SIG-M5 treated with dmso at 0.1 percent for 504 hours (cell line): Measurements from ENCODE around the gene TPD52L2.
"Not testable (repeated sequence)": the region's sequence is repeated elsewhere in the genome, so short reads cannot be mapped to it uniquely, and the experiment has no call there.

Source experiments
- DNase-seq: peaks from one replicate; lab custom pipeline; 2025; ENCODE audit not compliant: unreplicated experiment; lab: John Stamatoyannopoulos, UW

Gene TPD52L2

DNA sequence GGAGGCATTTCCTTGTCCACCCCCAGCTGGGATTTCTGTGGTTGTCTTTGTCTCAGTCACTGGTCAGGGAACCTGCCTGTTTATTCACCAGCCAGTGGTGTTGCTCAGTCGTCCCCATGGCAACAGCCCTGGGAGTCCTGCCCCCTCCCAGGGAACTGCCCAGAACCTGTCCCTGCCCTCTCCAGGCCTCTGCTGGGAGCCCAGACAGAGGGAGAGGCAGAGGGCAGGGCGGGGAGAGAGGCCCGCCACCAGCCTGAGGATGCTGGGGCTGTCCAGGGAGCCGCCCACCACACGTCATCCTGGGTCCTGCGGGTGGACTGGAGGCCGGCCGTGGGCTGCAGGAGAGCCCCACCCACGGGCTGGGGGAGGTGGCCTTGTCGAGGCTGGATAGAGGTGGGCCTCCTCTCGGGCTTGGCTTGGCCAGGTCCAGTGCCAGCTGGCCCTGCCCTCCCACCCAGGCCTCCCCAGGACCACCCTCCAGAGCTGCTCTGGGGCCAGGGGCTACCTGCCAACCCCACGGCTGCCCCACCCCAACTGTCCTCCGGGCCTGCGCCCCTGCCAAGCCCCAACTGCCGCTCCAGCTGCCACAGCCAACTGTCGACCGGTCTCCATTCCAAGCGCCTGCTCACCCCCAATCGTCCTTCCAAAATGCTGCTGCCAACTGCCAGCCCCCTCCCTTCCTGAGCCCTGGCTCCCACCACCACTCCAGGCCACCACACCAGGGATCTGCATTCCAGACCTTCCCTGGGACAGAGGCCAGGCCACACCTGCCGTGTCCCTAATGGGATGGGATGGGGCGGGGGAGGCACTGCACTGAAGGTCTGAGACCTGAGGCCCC, 29.8 kb upstream of the TPD52L2 start:
- peak; percentile 82 for DNase-seq

DNA sequence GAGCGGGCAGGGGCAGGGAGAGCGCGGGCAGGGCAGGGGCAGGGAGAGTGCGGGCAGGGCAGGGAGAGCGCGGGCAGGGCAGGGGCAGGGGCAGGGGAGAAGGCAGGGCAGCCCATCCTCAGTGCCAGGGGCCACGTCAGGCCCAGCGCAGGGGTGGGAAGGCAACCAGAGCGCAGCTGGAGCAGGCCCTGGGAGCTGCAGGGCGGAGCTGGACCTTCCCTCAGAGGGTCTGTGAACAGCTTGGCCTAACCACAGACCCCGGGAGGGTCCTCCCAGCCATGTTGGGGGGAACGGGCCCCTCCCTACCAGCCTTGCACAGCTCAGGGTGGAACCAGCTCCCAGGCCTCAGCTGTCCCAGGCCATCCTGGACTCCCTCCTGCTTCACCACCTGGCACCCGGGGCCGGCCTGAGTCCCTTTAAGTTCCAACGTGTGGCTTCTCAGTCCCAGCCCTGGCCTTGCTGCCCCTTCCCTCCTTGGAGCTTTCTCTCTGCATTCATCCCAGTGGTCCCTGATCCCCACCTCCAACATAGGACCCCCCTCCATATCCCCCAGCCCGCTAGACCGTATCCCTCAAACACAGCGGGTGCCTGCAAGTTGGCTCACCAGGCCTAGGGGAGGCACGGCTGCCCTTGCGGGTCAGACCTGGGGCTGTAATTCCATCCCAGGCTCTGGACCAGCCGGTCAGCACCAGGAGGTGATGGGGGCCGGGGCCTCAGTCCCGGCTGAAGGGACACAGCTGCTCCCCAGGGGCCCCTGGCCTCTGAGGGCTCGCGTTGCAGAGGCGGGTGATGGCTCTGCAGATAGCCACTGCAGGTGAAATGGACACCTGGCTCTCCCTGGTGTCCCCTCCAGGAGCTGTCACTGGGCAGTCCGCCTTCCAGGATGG, 28.4 kb upstream of the TPD52L2 start:
- DNase-seq = no peak

DNA sequence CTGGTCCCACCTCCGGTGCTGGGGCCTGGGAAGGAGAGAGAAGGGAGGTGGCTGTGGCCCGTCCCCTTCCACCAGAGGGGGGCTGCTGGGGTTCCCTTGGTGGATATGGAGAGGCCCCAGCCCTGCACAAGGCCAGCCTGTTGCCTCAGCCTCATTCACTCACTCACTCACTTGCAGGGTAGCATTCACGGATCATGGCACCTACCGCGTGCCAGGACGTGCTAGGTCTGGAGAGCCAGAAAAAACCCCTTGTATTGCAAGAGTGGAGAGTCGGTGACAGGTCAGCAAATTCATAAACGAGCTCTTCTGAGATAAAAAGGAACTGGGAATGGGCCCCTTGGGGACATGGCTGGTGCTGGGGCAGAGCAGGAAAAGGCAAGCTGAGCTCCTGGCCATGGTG, 27.6 kb upstream of the TPD52L2 start:
- no peak for DNase-seq

DNA sequence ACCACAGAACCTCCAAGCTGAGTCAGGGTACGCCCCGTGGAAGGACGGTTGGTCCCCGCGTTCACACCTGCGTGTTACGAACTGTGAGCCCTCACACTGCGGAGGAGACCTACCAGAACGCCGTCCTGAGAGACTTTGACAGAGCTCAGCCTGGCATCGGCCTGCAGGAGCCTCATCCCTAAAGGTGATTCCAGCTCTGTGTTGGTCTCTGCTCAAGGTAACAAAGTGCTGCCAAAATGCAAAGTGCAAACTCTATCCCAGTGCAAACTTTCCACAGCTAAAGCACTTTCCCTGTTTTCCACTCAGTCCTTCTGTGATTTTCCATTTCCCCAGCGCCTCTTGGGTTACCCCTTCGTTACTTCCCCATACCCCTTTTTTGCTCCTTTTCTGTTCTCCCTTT, 25.4 kb upstream of the TPD52L2 start:
- DNase-seq = no peak

DNA sequence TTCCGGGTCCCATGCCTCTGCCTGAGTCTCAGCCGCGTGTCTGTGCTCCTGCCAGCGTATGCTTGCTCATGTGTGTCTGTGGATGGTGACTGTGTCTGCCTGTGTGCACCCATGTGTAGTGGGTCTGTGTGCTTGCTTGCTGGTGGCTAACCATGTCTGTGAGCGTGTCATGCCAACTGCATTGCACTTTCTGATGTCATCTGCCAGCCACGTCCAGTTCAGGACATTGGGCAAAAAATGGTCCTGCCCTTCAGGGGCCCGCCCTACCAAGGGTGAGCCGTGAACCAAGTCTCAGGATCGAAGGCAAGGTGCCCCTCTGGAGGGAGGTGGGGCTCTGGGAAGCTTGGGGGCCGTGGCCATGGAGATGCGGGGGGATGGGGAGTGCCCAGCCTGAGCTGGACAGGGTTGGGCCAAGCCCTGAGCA, 24.7 kb upstream of the TPD52L2 start:
- no peak for DNase-seq

DNA sequence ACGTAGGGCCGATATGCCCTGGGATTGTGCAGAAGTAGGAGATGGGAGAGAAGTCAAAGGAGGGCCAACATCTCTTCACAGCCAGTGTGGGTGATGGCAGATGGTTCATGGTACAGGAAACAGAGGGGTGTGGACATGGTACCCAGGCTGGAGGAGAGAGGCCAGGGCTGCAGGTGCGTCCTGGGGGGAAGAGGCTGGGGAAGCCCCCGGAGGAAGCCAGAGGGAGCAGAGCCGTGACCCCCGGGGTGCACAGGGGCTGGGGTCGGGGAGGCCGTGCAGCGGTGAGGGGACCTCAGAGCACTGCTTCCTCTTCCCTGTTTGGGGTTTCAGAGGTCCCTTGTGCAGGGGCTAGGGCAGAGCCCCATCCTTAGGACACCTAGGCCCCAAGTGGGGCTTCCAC, 22.8 kb upstream of the TPD52L2 start:
- DNase-seq = no peak

DNA sequence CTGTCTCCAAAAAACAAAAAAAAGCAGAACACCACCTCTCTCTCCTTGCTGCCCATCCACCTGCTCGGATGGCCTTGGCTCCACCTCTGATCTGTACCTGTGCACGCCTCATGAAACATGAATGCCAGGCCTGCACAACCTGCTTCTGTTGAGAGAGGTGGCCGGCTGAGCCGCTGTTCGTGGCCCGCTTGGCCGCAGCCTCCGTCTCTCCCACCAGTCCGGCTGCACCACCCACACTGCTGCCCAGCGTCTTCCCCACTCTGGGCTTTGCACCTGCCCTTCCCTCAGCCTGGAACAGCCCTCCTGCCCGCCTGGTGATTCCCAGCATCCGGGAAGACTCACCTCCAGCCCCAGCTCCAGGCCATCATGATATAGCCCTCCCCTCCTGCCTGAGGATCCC, 21.8 kb upstream of the TPD52L2 start:
- DNase-seq = no peak

DNA sequence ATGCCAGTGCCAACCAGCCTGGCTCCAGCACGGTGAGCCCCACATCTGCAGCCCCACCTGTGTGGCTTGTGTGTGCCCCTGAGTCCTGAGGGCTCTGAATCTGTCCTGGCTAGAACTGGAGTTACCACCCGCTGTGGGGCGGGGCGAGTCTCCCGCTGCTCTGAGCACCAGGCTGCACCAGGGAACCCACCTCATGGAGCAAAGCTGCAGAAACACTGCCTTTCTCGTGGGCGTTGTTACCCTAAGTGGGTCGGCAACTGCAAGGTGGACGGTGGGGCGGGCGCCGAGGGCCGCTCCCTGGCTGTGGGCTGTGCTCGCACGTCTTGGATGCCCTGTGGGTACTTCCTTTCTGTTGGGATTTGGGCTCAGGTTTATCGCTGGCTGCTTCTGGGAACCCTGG, 21.3 kb upstream of the TPD52L2 start:
- no peak for DNase-seq

DNA sequence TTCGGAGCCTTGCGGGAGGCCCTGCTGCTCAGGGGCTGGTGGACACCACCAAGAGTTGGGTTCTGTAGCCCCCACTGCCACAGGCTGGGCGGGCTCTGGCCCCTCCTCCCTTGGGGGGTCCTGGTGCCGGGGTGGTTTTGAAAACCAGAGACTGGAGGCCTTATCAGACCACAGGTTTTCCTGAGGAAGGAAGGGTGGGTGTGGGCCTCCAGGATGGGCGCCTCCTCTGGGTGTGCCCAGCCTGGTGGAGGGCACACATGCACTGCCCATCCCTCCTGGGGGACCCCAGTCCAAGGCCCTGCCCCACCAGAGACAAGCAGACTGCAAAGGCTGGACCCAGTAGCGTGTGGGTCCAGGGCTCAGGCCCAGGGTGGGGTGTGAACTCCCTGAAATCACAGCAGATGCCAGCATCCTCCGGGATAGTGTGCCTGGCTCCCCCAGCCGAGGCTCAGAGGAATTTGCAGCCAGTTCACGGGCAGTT, 20.5 kb upstream of the TPD52L2 start:
- DNase-seq = no peak

DNA sequence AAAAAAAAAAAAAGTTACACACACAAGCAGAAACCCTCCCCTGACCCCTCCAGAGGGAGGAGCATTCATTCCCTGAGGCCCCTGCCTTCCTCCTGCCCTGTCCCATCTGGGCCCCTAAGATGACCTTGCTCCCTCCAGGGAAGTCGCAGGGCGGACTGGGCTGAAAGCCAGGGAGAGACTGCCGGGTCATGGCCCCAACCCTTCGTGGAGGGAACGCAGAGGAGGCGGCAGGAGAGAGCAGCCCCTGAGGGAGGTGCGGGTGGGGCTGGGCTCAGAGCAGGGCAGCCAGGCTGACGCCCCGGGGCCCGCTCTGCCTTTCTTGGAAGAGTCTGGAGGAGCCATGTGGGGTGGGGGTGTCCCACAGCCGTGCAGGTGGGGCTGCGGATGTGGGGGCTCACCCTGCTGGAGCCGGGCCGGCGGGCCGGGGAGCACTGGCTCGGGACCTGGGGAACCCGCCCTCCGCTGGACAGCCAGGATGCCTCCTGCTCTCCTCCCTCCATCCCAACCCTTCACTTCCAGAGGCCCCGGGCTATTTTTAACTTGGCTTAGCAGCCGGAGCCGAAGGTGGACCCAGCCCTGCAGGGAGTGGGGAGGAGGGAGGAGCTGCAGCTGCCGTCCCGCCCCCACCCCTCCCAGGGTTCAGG, 18.8 kb upstream of the TPD52L2 start:
- DNase-seq = no peak

DNA sequence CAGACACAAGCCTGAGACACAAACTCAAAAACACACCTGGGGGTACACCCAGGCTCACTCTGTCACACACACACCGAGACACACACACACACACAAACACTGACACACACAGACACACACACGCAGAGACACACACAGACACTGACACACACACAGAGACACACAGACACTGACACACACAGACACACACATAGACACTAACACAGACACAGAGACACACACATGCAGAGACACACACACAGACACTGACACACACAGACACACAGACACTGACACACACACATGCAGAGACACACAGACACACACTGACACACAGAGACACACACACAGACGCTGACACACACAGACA, 18.2 kb upstream of the TPD52L2 start:
- no peak for DNase-seq

DNA sequence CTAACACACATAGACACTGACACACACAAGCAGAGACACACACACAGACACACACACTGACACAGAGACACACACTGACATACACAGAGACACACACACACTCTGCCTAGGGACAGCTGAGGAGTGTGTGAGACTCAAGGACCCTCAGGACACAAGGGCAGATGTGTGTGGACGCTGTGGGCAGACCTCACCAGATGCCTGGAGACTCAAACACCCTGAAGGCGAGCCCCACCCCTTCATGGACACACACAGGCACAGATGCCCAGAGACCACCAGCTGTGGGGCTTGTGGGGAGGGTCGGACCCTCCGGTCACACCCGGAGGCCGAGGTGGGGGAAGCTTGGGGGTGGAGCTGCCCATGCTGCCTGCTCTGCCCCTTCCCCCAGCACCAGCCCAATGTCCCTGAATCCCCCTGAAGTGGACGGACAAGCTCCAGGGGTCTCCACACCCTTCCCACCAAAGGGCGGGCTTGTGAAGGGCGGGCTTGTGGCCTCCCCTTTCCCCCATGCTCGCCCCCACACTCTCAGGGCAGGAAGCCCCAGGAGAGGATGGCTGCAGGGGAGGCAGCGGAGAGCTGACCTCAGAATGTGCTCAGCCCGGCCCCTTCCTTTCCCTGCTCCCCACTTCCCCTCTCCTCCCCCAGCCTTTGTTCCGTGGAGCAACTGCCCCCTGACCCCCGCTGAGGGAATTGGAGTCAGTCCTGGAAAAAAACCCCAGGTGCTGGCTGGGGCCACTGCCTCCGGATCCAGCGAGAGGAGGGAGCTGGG, 17.6 kb upstream of the TPD52L2 start:
- no peak for DNase-seq

DNA sequence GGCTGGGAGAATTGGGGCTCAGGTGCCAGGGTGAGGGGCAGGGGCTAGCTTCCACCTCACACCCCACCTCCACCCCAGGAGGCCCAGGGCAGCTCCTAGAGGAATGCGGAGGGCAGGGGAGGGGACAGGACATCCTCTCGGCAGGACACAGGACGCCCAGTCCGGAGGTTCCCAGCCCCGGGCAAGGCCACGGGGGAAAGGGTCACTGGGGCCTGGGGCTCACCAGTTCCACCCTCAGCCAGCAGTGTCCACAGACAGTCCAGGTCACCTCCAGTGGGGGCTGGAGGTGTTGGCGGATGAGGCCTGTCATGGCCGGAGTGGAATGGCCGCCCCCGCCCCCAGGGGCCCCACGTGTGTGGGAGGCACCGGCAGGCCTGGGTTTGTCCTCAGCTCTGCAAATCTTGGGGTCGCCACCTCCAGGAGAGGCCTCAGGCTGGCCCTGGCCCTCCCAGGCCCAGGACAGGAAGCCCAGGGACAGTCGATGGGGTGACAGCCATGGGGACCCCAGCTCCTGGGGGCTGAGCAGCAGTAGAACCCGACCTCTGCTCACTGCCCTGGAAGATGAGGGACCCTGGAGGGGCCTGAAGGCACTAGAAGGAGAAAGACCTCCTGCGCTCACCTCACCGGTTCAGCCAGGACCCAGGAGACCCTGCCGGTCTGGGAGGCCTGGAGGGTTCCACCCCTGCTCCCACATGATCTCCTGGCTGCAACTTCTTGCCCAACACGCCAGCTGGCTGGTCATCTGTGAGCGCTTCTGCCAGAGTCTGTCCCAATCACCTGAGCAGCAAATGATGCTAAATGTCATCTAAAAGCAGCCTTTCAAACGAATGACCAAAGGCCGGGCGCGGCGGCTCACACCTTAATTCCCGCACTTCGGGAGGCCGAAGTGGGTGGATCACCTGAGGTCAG, 16.8 kb upstream of the TPD52L2 start:
- DNase-seq = no peak

DNA sequence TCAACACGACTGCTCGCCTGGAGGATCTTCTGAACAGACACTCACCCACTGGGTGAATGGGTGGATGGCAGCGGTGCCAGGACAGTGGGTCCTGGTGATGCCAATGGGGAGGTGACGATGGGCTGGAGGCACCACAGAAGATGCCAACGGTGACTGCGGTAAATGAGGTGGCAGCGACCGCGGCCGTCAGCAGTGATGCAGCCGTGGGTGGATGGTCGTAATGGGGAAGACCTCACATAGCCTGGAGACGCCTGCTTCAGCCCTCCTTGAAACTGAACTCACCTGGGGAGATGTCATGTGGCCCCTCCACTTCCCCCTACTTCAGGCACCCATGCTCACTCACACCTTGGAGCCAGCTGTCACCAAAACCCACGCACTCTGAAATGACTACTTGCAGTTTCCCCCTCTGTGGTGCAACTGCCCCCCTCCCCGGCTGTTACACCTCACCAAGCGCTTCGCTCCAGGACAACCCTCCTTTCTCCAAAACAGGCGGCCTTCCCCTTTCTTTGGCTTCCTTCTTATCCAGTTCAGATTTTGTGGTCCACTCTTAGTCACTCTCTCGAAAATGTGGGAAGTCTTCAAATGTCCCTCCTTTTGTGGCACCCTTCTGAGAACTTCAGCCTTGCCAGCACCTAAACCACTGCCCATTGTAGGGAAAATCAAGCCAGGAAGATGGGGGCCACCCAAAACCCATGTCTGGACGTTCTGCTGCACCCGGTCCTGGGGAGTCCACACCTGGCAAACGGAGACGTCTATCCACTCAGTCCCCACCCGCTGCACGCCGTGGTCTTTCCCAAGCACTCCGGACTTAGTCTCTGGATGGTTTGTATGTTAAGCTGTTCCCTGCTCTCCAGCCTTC, 14.2 kb upstream of the TPD52L2 start:
- DNase-seq = no peak

DNA sequence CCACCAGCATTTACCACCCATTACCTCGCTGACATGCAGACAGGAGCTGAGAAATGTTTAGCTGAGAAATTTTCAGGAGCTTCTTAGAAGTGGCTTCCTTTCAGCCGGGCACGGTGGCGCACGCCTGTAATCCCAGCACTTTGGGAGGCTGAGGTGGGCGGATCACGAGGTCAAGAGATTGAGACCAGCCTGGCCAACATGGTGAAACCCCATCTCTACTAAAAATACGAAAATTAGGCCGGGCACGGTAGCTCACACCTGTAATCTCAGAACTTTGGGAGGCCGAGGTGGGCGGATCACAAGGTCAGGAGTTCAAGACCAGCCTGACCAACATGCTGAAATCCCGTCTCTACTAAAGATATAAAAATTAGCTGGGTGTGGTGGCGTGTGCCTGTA, 13.5 kb upstream of the TPD52L2 start:
- not testable (repeated sequence) for DNase-seq

DNA sequence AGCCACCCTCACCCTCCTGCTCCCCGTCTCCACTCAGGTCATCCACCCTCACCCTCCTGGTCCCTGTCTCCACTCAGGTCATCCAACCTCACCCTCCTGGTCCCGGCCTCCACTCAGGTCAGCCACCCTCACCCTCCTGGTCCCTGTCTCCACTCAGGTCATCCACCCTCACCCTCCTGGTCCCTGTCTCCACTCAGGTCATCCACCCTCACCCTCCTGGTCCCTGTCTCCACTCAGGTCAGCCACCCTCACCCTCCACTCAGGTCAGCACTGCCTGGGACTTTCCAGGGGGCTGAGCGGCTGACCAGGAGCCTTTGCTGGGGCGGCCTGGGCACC, 11.4 kb upstream of the TPD52L2 start:
- not testable (repeated sequence) for DNase-seq

DNA sequence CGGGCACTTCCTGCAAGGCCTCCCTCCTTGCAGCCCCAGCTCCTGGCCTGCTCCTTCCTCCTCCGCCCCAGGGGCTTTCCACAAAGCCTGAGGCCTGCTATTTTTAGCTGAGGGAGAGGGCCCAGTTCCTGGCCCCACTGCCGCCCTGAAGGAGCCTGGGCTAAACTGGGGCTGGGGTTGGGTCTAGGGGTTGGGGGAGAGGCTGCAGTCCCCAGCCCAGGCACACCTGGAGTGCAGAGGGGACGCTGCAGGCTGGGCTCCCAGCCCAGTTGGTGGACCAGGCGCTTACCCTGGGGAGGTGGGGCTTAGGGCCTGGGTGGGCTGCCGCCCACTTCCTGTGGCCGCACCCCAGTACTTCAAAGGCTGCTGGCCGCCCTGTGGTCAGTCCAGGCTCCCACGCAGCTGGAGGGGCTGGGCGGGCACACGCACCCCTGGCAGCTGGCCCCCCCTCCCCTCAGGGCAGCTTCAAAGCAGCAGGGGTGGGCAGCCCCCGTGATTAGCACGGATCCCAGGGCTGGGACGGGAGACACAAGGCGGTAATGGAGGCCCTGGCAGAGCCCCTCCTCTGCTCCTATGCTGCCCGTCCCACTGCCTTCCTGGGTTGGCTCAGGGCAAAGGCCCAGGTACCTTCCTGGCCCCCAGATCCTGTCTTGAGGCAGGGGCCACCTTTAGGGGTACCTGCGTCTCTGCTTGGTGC, 10.9 kb upstream of the TPD52L2 start:
- DNase-seq = no peak

DNA sequence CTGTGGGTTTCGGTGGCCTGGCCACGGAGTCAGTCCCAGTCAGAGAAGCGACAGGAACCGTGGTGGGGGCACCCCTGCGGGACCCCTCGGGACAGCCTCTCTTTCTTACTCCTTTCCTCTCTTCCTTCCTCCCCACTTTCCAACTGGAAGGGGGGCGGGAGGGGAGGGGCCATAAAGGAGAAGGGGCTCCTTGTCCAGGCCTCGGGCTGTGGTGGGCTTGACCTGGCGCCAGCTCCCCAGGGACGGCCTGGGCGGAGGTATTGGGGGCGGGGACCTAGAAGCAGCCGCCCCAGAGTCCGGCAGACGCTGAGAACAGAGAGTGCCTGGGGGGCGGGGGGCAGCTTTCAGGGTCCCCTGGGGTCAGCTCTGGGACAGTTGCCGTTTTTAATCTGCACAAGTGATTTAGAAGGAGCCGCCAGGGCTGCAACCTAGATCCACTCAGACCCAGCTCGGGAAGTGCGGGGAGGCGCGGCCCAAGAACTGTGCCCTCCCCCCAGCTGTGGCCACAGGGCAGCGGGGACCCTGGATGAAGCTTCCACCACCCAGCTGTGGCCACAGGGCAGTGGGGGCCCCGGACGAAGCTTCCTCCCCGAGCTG, 10.2 kb upstream of the TPD52L2 start:
- no peak for DNase-seq
